Neural cell (in vitro differentiated cells): ENCODE results near the gene DCLK1. TPM values are rescaled to one million over a fixed set of nuclear protein-coding genes. Genes with fewer than 3 reads are reported as not detected.
A peak's percentile ranks its signal among the peaks of the same experiment; 100 is the strongest.

Experiments used
- H2AFZ ChIP-seq: fragments of 200-600, 300-800 bp; sonication (generic), shearing (Covaris generic); 2 replicates; pipeline ENCODE4 v1.6.0; 2014; ENCODE audit warnings: low read depth, mild to moderate bottlenecking, antibody characterized with exemption, low read length, moderate library complexity
- H3F3A ChIP-seq: fragments of 200-600 bp; shearing (Covaris generic); 2 replicates; pipeline ENCODE4 v1.6.1; 2016; ENCODE audit warnings: mild to moderate bottlenecking, moderate library complexity, mixed read lengths, antibody characterized with exemption, low read length; ENCODE audit not compliant: insufficient read depth, poor library complexity, severe bottlenecking
- H3K27ac ChIP-seq: fragments of 200-600, 300-800 bp; sonication (generic), shearing (Covaris generic); 2 replicates; pipeline ENCODE4 v1.5.1; 2014; ENCODE audit warnings: mild to moderate bottlenecking, low read length, moderate library complexity
- H3K27me3 ChIP-seq: fragments of 300-800, 200-600 bp; sonication (generic), shearing (Covaris generic); 2 replicates; pipeline ENCODE4 v1.6.0; 2014; ENCODE audit warnings: mild to moderate bottlenecking, low read depth, low read length, moderate library complexity; ENCODE audit not compliant: insufficient read depth
- H3K36me3 ChIP-seq: fragments of 300-800, 200-600 bp; sonication (generic), shearing (Covaris generic); 2 replicates; pipeline ENCODE4 v1.5.1; 2014; ENCODE audit warnings: mild to moderate bottlenecking, antibody characterized with exemption, low read length, moderate library complexity; ENCODE audit not compliant: insufficient read depth
- H3K4me2 ChIP-seq: fragments of 300-800, 200-600 bp; sonication (generic), shearing (Covaris generic); 2 replicates; pipeline ENCODE4 v1.6.0; 2014; ENCODE audit warnings: mild to moderate bottlenecking, low read length
- H3K4me3 ChIP-seq: fragments of 300-800, 200-600 bp; sonication (generic), shearing (Covaris generic); 2 replicates; pipeline ENCODE4 v1.5.1; 2014; ENCODE audit warnings: mild to moderate bottlenecking, low read length, moderate library complexity
- H3K79me2 ChIP-seq: fragments of 200-600 bp; shearing (Covaris generic); replicated peaks from 2 replicates; pipeline ENCODE4 v1.6.0; 2014; ENCODE audit warnings: mild to moderate bottlenecking, low read length, moderate library complexity; ENCODE audit not compliant: insufficient read depth
- H3K9ac ChIP-seq: fragments of 300-800, 200-600 bp; sonication (generic), shearing (Covaris generic); 2 replicates; pipeline ENCODE4 v1.6.1; 2016; ENCODE audit warnings: mild to moderate bottlenecking, low read length, mixed read lengths
- H3K9me2 ChIP-seq: fragments of 200-600 bp; shearing (Covaris generic); 2 replicates; pipeline ENCODE4 v1.6.1; 2016; ENCODE audit warnings: mild to moderate bottlenecking, low read length, mixed read lengths; ENCODE audit not compliant: insufficient read depth
- H3K9me3 ChIP-seq: fragments of 200-600, 300-800 bp; sonication (generic), shearing (Covaris generic); 2 replicates; pipeline ENCODE4 v1.6.1; 2016; ENCODE audit warnings: mild to moderate bottlenecking, mixed run types, low read length, moderate library complexity, mixed read lengths
- H4K20me1 ChIP-seq: fragments of 200-600 bp; shearing (Covaris generic); 2 replicates; pipeline ENCODE4 v1.6.1; 2016; ENCODE audit warnings: mild to moderate bottlenecking, mixed run types; ENCODE audit not compliant: insufficient read depth
- CTCF ChIP-seq: fragments of 450-650 bp; IDR thresholded peaks from 2 replicates; pipeline ENCODE4 v1.5.1; 2014; ENCODE audit warnings: antibody characterized with exemption, mild to moderate bottlenecking, moderate library complexity; ENCODE audit not compliant: poor library complexity, severe bottlenecking
- EP300 ChIP-seq: fragments of 450-650 bp; conservative IDR thresholded peaks from 2 replicates; pipeline ENCODE4 v1.6.1; 2014; ENCODE audit warnings: antibody characterized with exemption, mild to moderate bottlenecking, moderate library complexity; ENCODE audit not compliant: poor library complexity, severe bottlenecking
- EZH2 ChIP-seq: fragments of 200-600, 300-800 bp; shearing (Covaris generic), sonication (generic); IDR thresholded peaks from 2 replicates; pipeline ENCODE4 v1.6.1; 2014; ENCODE audit warnings: antibody characterized with exemption, low read length, borderline replicate concordance, mild to moderate bottlenecking; ENCODE audit not compliant: insufficient read depth, poor library complexity, severe bottlenecking
- MXI1 ChIP-seq: fragments of 450-650 bp; conservative IDR thresholded peaks from 2 replicates; pipeline ENCODE4 v1.6.1; 2014; ENCODE audit warnings: antibody characterized with exemption, mild to moderate bottlenecking; ENCODE audit not compliant: poor library complexity, severe bottlenecking
- POLR2AphosphoS5 ChIP-seq: IDR thresholded peaks from 2 replicates; pipeline ENCODE4 v1.6.1; 2012
- RAD21 ChIP-seq: fragments of 450-650 bp; conservative IDR thresholded peaks from 2 replicates; pipeline ENCODE4 v1.6.1; 2014; ENCODE audit warnings: antibody characterized with exemption, mild to moderate bottlenecking, moderate library complexity
- REST ChIP-seq: IDR thresholded peaks from 2 replicates; pipeline ENCODE4 v1.6.1; 2012; ENCODE audit warnings: borderline replicate concordance
- SMC3 ChIP-seq: fragments of 450-650 bp; conservative IDR thresholded peaks from 2 replicates; pipeline ENCODE4 v1.6.1; 2014; ENCODE audit warnings: antibody characterized with exemption, mild to moderate bottlenecking, moderate library complexity; ENCODE audit not compliant: poor library complexity
- TAF1 ChIP-seq: IDR thresholded peaks from 2 replicates; pipeline ENCODE4 v1.6.1; 2012; ENCODE audit warnings: low read depth
- polyA plus RNA-seq: library from polyadenylated mRNA; depleted of rRNA; stranded (reverse); fragments of >200 nt; gene quantifications from 2 replicates; pipeline ENCODE4 v1.2.3, GENCODE V29; 2014

DCLK1 gene
- polyA plus RNA-seq, 1 donor from 2014 or later: 124 TPM

GRCh38 chr13:35792021-35792420 is 339.2 kb downstream of the DCLK1 start:
- Histone ChIP-seq H3K4me3 (no peak overlapping the region), H3K4me2 (no peak overlapping the region)

GRCh38 chr13:35791184-35791851 is 339.9 kb downstream of the DCLK1 start:
- no peak overlapping the region for H3K9ac ChIP-seq

More at GRCh38 chr13:35792021-35792420, 339.2 kb downstream of the DCLK1 start:
- H3K27me3 ChIP-seq: no peaks in the 10 kb centered on the region
- no peak overlapping the region for H3K27ac ChIP-seq
- peaks cover 4% of the 10 kb centered on the region for H3K36me3 ChIP-seq
- H3K9me3 ChIP-seq: no peaks in the 10 kb centered on the region
- H2AFZ ChIP-seq: no peak overlapping the region
- H3K9me2 ChIP-seq: no peaks in the 10 kb centered on the region
- no peak overlapping the region for H3K9ac ChIP-seq
- H3K79me2 ChIP-seq: no peaks in the 10 kb centered on the region
- no peaks in the 10 kb centered on the region for H4K20me1 ChIP-seq
- no peak for TF ChIP-seq EP300
- TF ChIP-seq REST: no peak
- no peak for TF ChIP-seq POLR2AphosphoS5
- no peak for TF ChIP-seq TAF1
- no peak for TF ChIP-seq CTCF
- no peak for TF ChIP-seq EZH2
- TF ChIP-seq RAD21: no peak
- TF ChIP-seq SMC3: no peak
- no peak for TF ChIP-seq MXI1
- H3F3A ChIP-seq: peaks cover 3% of the 10 kb centered on the region

More at GRCh38 chr13:35791184-35791851, 339.9 kb downstream of the DCLK1 start:
- Histone ChIP-seq H3K27me3 (no peaks in the 10 kb centered on the region), H3K9me2 (no peaks in the 10 kb centered on the region), H3K27ac (peak overlapping the region; percentile 1), H3F3A (peaks cover 3% of the 10 kb centered on the region), H2AFZ (no peak overlapping the region), H4K20me1 (no peaks in the 10 kb centered on the region), H3K79me2 (no peaks in the 10 kb centered on the region), H3K4me3 (no peak overlapping the region), H3K9me3 (no peaks in the 10 kb centered on the region), H3K36me3 (peaks cover 4% of the 10 kb centered on the region), H3K4me2 (no peak overlapping the region)
- TF ChIP-seq EP300 (no peak), RAD21 (no peak), TAF1 (no peak)
